NOMO-1 (cell line): ENCODE measurements around the gene CPLANE2.
"Not testable (repeated sequence)": the region's sequence is repeated elsewhere in the genome, so short reads cannot be mapped to it uniquely, and the experiment has no call there.

Experiments used
- DNase-seq, 2 experiments: peaks; one replicate each; lab custom pipeline; 2025; ENCODE audit not compliant: unreplicated experiment in 2 of 2; lab: John Stamatoyannopoulos, UW

CPLANE2 gene

GRCh38 chr1:16231331-16232315, 5.4 kb downstream of the CPLANE2 start:
- no peak for DNase-seq

GRCh38 chr1:16230744-16231143, 6.2 kb downstream of the CPLANE2 start:
- DNase-seq, result no peak

- DNase-seq, result no peak
Observed at GRCh38 chr1:16229976-16230740, 6.8 kb downstream of the CPLANE2 start.

DNA sequence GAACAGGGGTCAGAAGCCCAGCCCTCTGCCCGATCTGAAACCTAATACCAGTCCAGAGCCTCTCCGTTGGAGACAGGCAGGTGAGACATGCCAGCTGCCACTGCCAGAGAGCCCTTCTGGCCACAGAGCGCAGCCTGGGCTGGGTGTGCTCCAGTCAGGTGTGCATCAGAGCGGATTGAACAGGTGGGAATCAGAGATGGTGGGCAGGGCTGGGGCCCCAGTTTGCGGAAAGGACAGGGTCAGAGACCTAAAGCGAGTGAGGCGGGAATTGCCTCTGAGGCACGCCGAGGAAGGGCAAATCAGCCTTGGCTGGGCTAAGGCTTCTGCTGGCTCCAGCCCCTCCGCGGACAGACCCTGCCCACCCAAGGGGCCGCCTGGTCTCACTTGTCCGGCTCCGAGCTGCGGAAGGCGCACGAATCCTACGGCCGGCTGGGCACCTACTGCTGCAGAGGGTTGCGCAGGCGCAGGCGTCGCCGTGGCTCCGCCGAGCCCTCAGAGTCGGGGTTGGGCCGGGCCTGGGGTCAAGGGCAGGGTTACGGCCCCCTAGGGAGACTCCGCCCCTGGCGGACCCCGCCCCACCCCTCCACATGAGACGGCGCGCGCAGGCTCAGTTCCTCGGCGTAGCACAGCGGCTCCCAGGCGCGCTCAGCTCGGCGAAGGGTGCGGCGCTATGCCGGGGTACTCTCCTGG, 10.3 kb downstream of the CPLANE2 start:
- DNase-seq, result peak in 1 of 2 experiments; percentile 6

DNA sequence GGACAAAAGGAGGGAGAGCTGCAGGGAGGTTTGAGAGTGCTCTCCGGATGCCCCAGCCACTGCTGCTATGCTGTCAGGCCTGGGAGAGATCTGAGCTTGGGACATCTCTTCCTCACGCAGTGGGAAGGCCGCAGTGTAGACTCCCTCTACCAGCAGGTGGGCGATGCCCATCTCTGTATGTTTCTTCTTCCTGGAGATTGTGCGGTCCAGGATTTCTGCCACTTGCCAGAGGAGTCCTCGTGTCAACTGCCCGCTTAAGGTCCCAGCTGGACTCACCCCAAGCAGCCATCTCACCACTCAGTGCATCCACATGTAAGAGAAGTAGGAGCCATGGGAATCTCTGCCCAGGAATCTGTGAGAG, 10.9 kb downstream of the CPLANE2 start:
- no peak for DNase-seq

GRCh38 chr1:16224472-16224871, 12.5 kb downstream of the CPLANE2 start:
- no peak for DNase-seq

- DNase-seq, result not testable (repeated sequence)
Observed at GRCh38 chr1:16222716-16223115, 14.3 kb downstream of the CPLANE2 start.

GRCh38 chr1:16221499-16221898, 15.5 kb downstream of the CPLANE2 start:
- no peak for DNase-seq

DNA sequence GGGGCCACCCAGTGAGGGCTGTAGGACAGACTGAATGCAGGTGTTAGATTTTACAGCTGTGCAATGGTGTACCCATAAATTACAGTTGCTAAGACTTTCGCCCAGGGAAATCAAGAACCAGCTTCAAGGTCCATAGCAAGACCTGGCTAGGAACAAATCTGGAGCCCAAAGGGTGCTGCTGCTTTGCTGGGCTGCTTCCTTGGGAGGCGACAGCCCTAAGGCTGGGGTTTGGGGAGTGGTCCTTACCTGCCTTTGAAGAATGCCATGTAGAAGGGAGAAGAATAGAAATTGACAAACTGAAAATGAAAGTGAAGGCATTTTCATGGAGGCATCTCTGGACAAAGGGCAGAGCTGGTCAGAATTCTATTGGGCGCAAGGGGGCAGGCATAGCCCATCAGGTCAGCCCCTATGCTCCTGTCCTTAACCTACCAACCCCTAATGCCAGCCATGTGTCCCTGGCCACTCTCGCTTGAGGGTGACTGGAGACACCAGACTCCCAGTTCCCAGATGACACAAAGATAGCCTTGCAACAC, 16.9 kb downstream of the CPLANE2 start:
- DNase-seq, result no peak

- no peak for DNase-seq
Observed at GRCh38 chr1:16218674-16219071, 18.3 kb downstream of the CPLANE2 start.

GRCh38 chr1:16218014-16218673, 18.8 kb downstream of the CPLANE2 start:
- no peak for DNase-seq

DNA sequence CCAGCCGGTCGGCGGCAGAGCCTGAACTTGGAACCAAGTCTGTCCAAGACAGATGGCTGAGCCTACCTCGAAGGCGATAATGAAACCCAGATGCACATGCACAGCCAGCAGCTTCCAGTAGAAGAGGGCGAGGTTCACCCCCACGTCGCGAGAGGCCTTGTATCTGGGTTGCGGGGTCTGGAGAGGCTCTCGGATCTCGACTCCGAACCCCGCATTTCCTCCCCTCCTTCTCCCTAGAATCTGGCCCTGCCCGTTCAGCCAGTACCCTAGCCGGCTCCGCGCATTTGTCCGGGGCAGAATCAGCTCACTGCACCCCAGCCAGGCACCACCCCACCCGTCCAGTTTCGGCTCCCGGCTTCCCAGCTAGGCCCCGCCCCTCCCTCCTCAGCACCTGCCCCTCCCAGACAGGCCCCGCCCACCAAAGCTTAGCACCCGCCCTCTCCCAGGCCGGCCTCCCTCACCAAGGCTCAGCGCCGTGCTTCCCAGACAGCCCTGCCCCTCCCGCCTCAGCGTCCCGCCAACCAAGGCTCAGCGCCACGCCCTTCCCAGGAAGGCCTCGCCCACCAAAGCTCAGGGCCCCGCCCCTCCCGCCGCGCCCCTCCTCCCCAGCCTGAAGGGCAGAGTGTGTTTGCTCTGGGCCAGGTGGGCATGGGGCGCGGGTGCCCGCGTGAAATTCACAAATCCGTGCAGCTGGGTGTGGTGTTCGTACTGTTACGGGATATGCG, 19.8 kb downstream of the CPLANE2 start:
- peak; percentile 89 to 92 for DNase-seq

GRCh38 chr1:16215882-16216753, 20.9 kb downstream of the CPLANE2 start:
- DNase-seq, result peak; percentile 25 to 27

DNA sequence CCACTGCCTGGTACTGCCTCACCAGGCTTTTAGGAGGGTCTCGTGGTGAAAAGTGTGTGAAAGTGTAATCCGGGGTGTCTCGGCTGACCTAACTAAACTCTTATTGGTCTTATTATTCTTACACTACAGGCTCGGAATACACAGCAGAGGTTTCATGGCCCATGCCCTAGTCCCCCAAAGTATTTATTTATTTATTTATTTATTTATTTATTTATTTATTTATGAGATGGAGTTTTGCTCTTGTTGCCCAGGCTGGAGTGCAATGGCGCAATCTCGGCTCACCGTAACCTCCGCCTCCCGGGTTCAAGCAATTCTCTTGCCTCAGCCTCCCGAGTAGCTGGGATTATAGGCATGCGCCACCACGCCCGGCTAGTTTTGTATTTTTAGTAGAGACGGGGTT, 21.7 kb downstream of the CPLANE2 start:
- not testable (repeated sequence) for DNase-seq

- DNase-seq, result not testable (repeated sequence)
Observed at GRCh38 chr1:16213544-16213943, 23.4 kb downstream of the CPLANE2 start.

- no peak for DNase-seq
Observed at GRCh38 chr1:16213013-16213412, 24.0 kb downstream of the CPLANE2 start.

- no peak for DNase-seq
Observed at GRCh38 chr1:16212251-16212961, 24.6 kb downstream of the CPLANE2 start, which contains the start of gene ARHGEF19. Gene ARHGEF19 (minus strand): TSS chr1:16212652. CDS start chr1:16209054, 3,598 bp downstream.

- DNase-seq, result no peak
Observed at GRCh38 chr1:16211824-16212223, 25.2 kb downstream of the CPLANE2 start.
